HCT116 (cell line): ENCODE measurements around the gene SPATA16. TPM values are rescaled to one million over a fixed set of nuclear protein-coding genes. Genes with fewer than 3 reads are reported as not detected.

Experiments used
- ATAC-seq: fragments of 200-7000 bp; cut with Tn5 transposase; 2 replicates; pipeline ENCODE4 v1.9.1; 2020; ENCODE audit warnings: mild to moderate bottlenecking, moderate library complexity
- BruUV-seq: library from RNA; stranded (reverse); fragments of 400-500 nt; replicated peaks from 2 replicates; lab custom pipeline; 2021; lab: Mats Ljungman, UMichigan
- CTCF ChIA-PET: fragments of 300-600 bp; sonication (Branson Sonifier 250); formaldehyde crosslinking; loops from one replicate; lab custom pipeline; 2021; ENCODE audit warnings: antibody characterized with exemption; lab: Charles Lee
- POLR2A ChIA-PET: fragments of 300-600, 350-600 bp; sonication (Branson Sonifier 250); formaldehyde crosslinking; loops from one replicate; lab custom pipeline; 2021; ENCODE audit warnings: antibody characterized with exemption; lab: Charles Lee
- RAD21 ChIA-PET, 2 experiments: fragments of 300-600 bp; sonication (Branson Sonifier 250); formaldehyde crosslinking; loops; one replicate each; lab custom pipeline; 2023; ENCODE audit warnings: low total read pairs in 2 of 2; ENCODE audit not compliant: uncharacterized antibody in 2 of 2, unreplicated experiment in 2 of 2, low non-redundant PET in 1 of 2; lab: Charles Lee
- DNase-seq: peaks from one replicate; pipeline ENCODE4 v3.0.0-alpha.2; 2010; ENCODE audit warnings: low read depth, low spot score
- H2AFZ ChIP-seq: fragments of 200-600 bp; shearing (Covaris generic), sonication (generic); 2 replicates; pipeline ENCODE4 v1.6.1; 2017; ENCODE audit warnings: low read depth, mixed run types, mixed read lengths, antibody characterized with exemption, low read length; ENCODE audit not compliant: poor library complexity, severe bottlenecking
- H3K27ac ChIP-seq: 2 replicates; pipeline ENCODE4 v1.5.1; 2012; ENCODE audit warnings: low read depth, low read length
- H3K27me3 ChIP-seq: fragments of 200-600 bp; sonication (generic); 2 replicates; pipeline ENCODE4 v1.6.1; 2016; ENCODE audit warnings: mixed run types, low read length, mixed read lengths; ENCODE audit not compliant: insufficient read depth
- H3K36me3 ChIP-seq, 2 experiments: fragments of 200-500 bp in 1 of 2; fragments of 200-600 bp in 1 of 2; sonication (Bioruptor generic) in 1 of 2; sonication (generic) in 1 of 2; 2 replicates each; pipeline versions ENCODE4 v1.5.1 to v1.6.1; 2014 to 2016; ENCODE audit warnings: low read length in 2 of 2, inconsistent platforms in 1 of 2, mixed read lengths in 1 of 2, mixed run types in 1 of 2; ENCODE audit not compliant: insufficient read depth in 2 of 2, control insufficient read depth in 1 of 2
- H3K4me1 ChIP-seq, 2 experiments: fragments of 200-600 bp in 1 of 2; sonication (generic) in 1 of 2; 2 replicates each; pipeline versions ENCODE4 v1.5.1 to v1.6.1; 2012 to 2017; ENCODE audit warnings: low read length in 2 of 2, inconsistent platforms in 1 of 2, mild to moderate bottlenecking in 1 of 2, mixed read lengths in 1 of 2, mixed run types in 1 of 2, moderate library complexity in 1 of 2; ENCODE audit not compliant: insufficient read depth in 2 of 2, control insufficient read depth in 1 of 2
- H3K4me2 ChIP-seq: fragments of 200-600 bp; sonication (generic); 2 replicates; pipeline ENCODE4 v1.6.1; 2017; ENCODE audit warnings: mixed run types, low read length, mixed read lengths
- H3K4me3 ChIP-seq, 2 experiments: fragments of 200-600 bp in 1 of 2; sonication (generic) in 1 of 2; replicated peaks in 1 of 2; 2 replicates each; pipeline ENCODE4 v1.5.1; 2011 to 2016; ENCODE audit warnings: low read length in 2 of 2, control low read depth in 1 of 2, low read depth in 1 of 2, mild to moderate bottlenecking in 1 of 2, mixed read lengths in 1 of 2, mixed run types in 1 of 2
- H3K79me2 ChIP-seq: fragments of 200-600 bp; sonication (generic); 2 replicates; pipeline ENCODE4 v1.6.1; 2017; ENCODE audit warnings: mild to moderate bottlenecking, mixed run types, low read length, moderate library complexity, mixed read lengths; ENCODE audit not compliant: insufficient read depth
- H3K9ac ChIP-seq: fragments of 200-600 bp; sonication (generic); 2 replicates; pipeline ENCODE4 v1.6.1; 2016; ENCODE audit warnings: low read length, mixed read lengths
- H3K9me2 ChIP-seq: fragments of 200-600 bp; sonication (generic), shearing (Covaris generic); 2 replicates; pipeline ENCODE4 v1.6.1; 2017; ENCODE audit warnings: mixed run types, mild to moderate bottlenecking, moderate library complexity; ENCODE audit not compliant: insufficient read depth
- H3K9me3 ChIP-seq, 2 experiments: fragments of 200-500 bp in 1 of 2; fragments of 200-600 bp in 1 of 2; sonication (Bioruptor generic) in 1 of 2; sonication (generic) in 1 of 2; 2 replicates each; pipeline ENCODE4 v1.6.1; 2014 to 2017; ENCODE audit warnings: low read length in 2 of 2, mixed read lengths in 2 of 2, inconsistent platforms in 1 of 2, low read depth in 1 of 2, mild to moderate bottlenecking in 1 of 2, mixed run types in 1 of 2, moderate library complexity in 1 of 2; ENCODE audit not compliant: control insufficient read depth in 1 of 2, insufficient read depth in 1 of 2
- H4K20me1 ChIP-seq: fragments of 200-600 bp; sonication (generic), shearing (Covaris generic); 2 replicates; pipeline ENCODE4 v1.6.1; 2017; ENCODE audit warnings: mixed run types, mild to moderate bottlenecking, moderate library complexity; ENCODE audit not compliant: insufficient read depth
- CEBPB ChIP-seq: IDR thresholded peaks from 2 replicates; pipeline ENCODE4 v1.6.1; 2012; ENCODE audit warnings: low read depth
- EGR1 ChIP-seq: IDR thresholded peaks from 2 replicates; pipeline ENCODE4 v1.6.1; 2012; ENCODE audit warnings: low read depth
- ELF1 ChIP-seq: IDR thresholded peaks from 2 replicates; pipeline ENCODE4 v1.6.1; 2012; ENCODE audit warnings: low read depth, borderline replicate concordance
- JUND ChIP-seq: IDR thresholded peaks from 2 replicates; pipeline ENCODE4 v1.6.1; 2012
- POLR2A ChIP-seq: IDR thresholded peaks from 2 replicates; pipeline ENCODE4 v1.7.0; 2011; ENCODE audit warnings: borderline replicate concordance; ENCODE audit not compliant: insufficient read depth, insufficient read length; ENCODE audit errors: extremely low read depth
- POLR2AphosphoS5 ChIP-seq: IDR thresholded peaks from 2 replicates; pipeline ENCODE4 v1.6.1; 2011; ENCODE audit warnings: mild to moderate bottlenecking, low read depth, low read length, moderate library complexity
- SRF ChIP-seq: IDR thresholded peaks from 2 replicates; pipeline ENCODE4 v1.6.1; 2012; ENCODE audit warnings: low read depth
- TCF7L2 ChIP-seq: IDR thresholded peaks from 2 replicates; pipeline ENCODE4 v1.7.0; 2011; ENCODE audit warnings: borderline replicate concordance, inconsistent platforms; ENCODE audit not compliant: insufficient read depth, insufficient read length; ENCODE audit errors: extremely low read depth
- YY1 ChIP-seq: IDR thresholded peaks from 2 replicates; pipeline ENCODE4 v1.6.1; 2011; ENCODE audit warnings: low read length, low read depth, moderate library complexity, mild to moderate bottlenecking; ENCODE audit not compliant: insufficient replicate concordance; ENCODE audit errors: extremely low read depth
- ZFX ChIP-seq: fragments of 450-650 bp; IDR thresholded peaks from 2 replicates; pipeline ENCODE4 v1.6.1; 2017
- intact Hi-C: fragments of 100-400 bp; cut with micrococcal nuclease; formaldehyde crosslinking; loops from 2 replicates; pipeline ENCODE4 v1.10.0; 2022
- total RNA-seq: library from RNA; stranded (reverse); gene quantifications from one replicate; pipeline ENCODE4 v1.2.1, GENCODE V29; 2021; ENCODE audit not compliant: unreplicated experiment
- TF ChIP-seq, protein P1 (sequence below): IDR thresholded peaks from 2 replicates; pipeline ENCODE4 v1.6.1; 2012
- TF ChIP-seq, protein P2 (sequence below), 3 experiments: fragments of 200-600 bp in 1 of 3; sonication (generic) in 1 of 3; IDR thresholded peaks in 2 of 3; conservative IDR thresholded peaks in 1 of 3; 2 replicates each; pipeline ENCODE4 v1.5.1; 2012 to 2017; ENCODE audit warnings: low read depth in 2 of 3, low read length in 2 of 3, antibody characterized with exemption in 1 of 3, borderline replicate concordance in 1 of 3, control low read depth in 1 of 3, mild to moderate bottlenecking in 1 of 3, mixed read lengths in 1 of 3, mixed run types in 1 of 3, moderate library complexity in 1 of 3; ENCODE audit not compliant: insufficient read depth in 1 of 3
- TF ChIP-seq, protein P3 (sequence below): IDR thresholded peaks from 2 replicates; pipeline ENCODE4 v1.6.1; 2011; ENCODE audit warnings: mild to moderate bottlenecking, low read length, moderate library complexity; ENCODE audit not compliant: insufficient replicate concordance; ENCODE audit errors: extremely low read depth

The SPATA16 gene
- total RNA-seq, 1 experiment from 2014 or later: not detected

DNA sequence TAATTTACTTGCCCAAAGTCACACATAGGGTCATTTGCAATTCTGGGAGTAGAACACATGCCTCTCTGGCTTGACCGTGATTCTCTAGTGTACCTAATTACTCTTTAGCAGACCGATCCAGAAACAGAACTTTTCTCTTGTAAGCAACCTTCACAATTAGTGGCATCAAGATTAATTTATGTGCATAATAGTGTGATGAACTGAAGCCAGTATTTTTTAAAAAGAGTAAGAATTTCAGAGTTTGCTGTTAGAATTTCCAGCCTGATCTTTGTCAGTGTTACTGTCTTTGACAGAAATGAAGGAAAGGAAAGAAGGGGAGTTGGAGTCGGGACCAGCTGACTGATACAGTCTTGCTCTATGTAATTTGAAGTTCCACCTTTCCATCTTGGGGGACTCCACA, 137.1 kb downstream of the SPATA16 start:
- Histone ChIP-seq H3K4me1 (no peaks in the 10 kb centered on the region), H2AFZ (no peak overlapping the region), H3K4me2 (no peak overlapping the region), H3K9ac (no peak overlapping the region), H3K9me2 (no peaks in the 10 kb centered on the region), H3K27me3 (no peaks in the 10 kb centered on the region), H3K9me3 (no peaks in the 10 kb centered on the region), H3K36me3 (no peaks in the 10 kb centered on the region), H4K20me1 (no peaks in the 10 kb centered on the region), H3K27ac (no peak overlapping the region), H3K79me2 (no peaks in the 10 kb centered on the region), H3K4me3 (no peak overlapping the region)
- RAD21 ChIA-PET: no interaction called here
- ATAC-seq (no peak), DNase-seq (no peak)
- intact Hi-C loops: no loop called here
- BruUV-seq: no TSS peak
- CTCF ChIA-PET: no interaction called here
- POLR2A ChIA-PET: no interaction called here
- TF ChIP-seq YY1: no peak
- TF ChIP-seq, protein P1, sequence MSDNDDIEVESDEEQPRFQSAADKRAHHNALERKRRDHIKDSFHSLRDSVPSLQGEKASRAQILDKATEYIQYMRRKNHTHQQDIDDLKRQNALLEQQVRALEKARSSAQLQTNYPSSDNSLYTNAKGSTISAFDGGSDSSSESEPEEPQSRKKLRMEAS: no peak
- TF ChIP-seq EGR1: no peak
- no peak for TF ChIP-seq POLR2AphosphoS5
- TF ChIP-seq ELF1: no peak
- TF ChIP-seq POLR2A: no peak
- TF ChIP-seq CEBPB: no peak
- no peak for TF ChIP-seq TCF7L2
- no peak for TF ChIP-seq JUND
- no peak for TF ChIP-seq ZFX
- TF ChIP-seq SRF: no peak
- TF ChIP-seq, protein P2, sequence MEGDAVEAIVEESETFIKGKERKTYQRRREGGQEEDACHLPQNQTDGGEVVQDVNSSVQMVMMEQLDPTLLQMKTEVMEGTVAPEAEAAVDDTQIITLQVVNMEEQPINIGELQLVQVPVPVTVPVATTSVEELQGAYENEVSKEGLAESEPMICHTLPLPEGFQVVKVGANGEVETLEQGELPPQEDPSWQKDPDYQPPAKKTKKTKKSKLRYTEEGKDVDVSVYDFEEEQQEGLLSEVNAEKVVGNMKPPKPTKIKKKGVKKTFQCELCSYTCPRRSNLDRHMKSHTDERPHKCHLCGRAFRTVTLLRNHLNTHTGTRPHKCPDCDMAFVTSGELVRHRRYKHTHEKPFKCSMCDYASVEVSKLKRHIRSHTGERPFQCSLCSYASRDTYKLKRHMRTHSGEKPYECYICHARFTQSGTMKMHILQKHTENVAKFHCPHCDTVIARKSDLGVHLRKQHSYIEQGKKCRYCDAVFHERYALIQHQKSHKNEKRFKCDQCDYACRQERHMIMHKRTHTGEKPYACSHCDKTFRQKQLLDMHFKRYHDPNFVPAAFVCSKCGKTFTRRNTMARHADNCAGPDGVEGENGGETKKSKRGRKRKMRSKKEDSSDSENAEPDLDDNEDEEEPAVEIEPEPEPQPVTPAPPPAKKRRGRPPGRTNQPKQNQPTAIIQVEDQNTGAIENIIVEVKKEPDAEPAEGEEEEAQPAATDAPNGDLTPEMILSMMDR (IDR thresholded peaks at IDR 0.05 in 2 of 3, conservative IDR thresholded peaks at IDR 0.05 in 1 of 3; ENCODE audit: borderline replicate concordance in 1 of 3, insufficient read depth in 1 of 3, low read depth in 2 of 3, low read length in 2 of 3): no peak
- TF ChIP-seq, protein P3, sequence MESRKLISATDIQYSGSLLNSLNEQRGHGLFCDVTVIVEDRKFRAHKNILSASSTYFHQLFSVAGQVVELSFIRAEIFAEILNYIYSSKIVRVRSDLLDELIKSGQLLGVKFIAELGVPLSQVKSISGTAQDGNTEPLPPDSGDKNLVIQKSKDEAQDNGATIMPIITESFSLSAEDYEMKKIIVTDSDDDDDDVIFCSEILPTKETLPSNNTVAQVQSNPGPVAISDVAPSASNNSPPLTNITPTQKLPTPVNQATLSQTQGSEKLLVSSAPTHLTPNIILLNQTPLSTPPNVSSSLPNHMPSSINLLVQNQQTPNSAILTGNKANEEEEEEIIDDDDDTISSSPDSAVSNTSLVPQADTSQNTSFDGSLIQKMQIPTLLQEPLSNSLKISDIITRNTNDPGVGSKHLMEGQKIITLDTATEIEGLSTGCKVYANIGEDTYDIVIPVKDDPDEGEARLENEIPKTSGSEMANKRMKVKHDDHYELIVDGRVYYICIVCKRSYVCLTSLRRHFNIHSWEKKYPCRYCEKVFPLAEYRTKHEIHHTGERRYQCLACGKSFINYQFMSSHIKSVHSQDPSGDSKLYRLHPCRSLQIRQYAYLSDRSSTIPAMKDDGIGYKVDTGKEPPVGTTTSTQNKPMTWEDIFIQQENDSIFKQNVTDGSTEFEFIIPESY: no peak
